ENCODE measurements around the gene NARF. TPM values are rescaled to one million over a fixed set of nuclear protein-coding genes. Genes with fewer than 3 reads are reported as not detected.
A peak's percentile ranks its signal among the peaks of the same experiment; 100 is the strongest.

NARF gene
- total RNA-seq, 2 experiments from 2014 or later: 75.0 to 151 TPM

- H4K20me1 ChIP-seq (ENCODE audit: insufficient read depth, low read length): peaks cover 3% of the 10 kb centered on the region
- no peak for DNase-seq (ENCODE audit: low spot score)
- no peaks in the 10 kb centered on the region for H3K9me2 ChIP-seq (ENCODE audit: insufficient read depth, low read length)
- H3K9me3 ChIP-seq (ENCODE audit: low read length): no peaks in the 10 kb centered on the region
- peaks cover 39% of the 10 kb centered on the region for H3K4me1 ChIP-seq (ENCODE audit: insufficient read depth, low read length, poor library complexity, severe bottlenecking)
- H3K79me2 ChIP-seq (ENCODE audit: insufficient read depth, low read depth, low read length): peaks cover 39% of the 10 kb centered on the region
- H3K4me2 ChIP-seq (ENCODE audit: low read length): no peak overlapping the region
- H3K36me3 ChIP-seq (ENCODE audit: insufficient read depth, low read length): peaks cover 74% of the 10 kb centered on the region
- ChIA-PET POLR2A (interaction anchor here (0.6 kb wide), 1 partner anchor 53 kb away, joined by 3 read pairs; no protein-coding TSS in a partner anchor), CTCF (ENCODE audit: unreplicated experiment) (no interaction called here)
- no peak overlapping the region for H3K4me3 ChIP-seq (ENCODE audit: low read depth, low read length, poor library complexity, severe bottlenecking)
- no TSS peak for BruUV-seq (replicated peaks)
- no peak for TF ChIP-seq EZH2phosphoT487 (IDR thresholded peaks at IDR 0.05; ENCODE audit: borderline replicate concordance, low read depth, low read length)
- no peak for TF ChIP-seq CTCF (conservative IDR thresholded peaks at IDR 0.05; ENCODE audit: low read length)
- no peak overlapping the region for H3K27ac ChIP-seq (ENCODE audit: low read depth, low read length, poor library complexity, severe bottlenecking)
- intact Hi-C loops (cut with micrococcal nuclease; ENCODE audit: unreplicated experiment): no loop called here
- no peak overlapping the region for H2AFZ ChIP-seq (ENCODE audit: low read length)
Measured at GRCh38 chr17:82446649-82447048, 11.9 kb upstream of the NARF start.

- Histone ChIP-seq H3K4me3 (ENCODE audit: low read depth, low read length, poor library complexity, severe bottlenecking) (peak overlapping the region; percentile 53), H3K4me1 (ENCODE audit: insufficient read depth, low read length, poor library complexity, severe bottlenecking) (peaks cover 40% of the 10 kb centered on the region), H3K36me3 (ENCODE audit: insufficient read depth, low read length) (peaks cover 61% of the 10 kb centered on the region), H3K9me2 (ENCODE audit: insufficient read depth, low read length) (no peaks in the 10 kb centered on the region), H3K4me2 (ENCODE audit: low read length) (peak overlapping the region; percentile 59), H3K9me3 (ENCODE audit: low read length) (peaks cover 11% of the 10 kb centered on the region; the same call in 1 of the 2 replicates), H3K79me2 (ENCODE audit: insufficient read depth, low read depth, low read length) (peaks cover 39% of the 10 kb centered on the region), H2AFZ (ENCODE audit: low read length) (no peak overlapping the region), H4K20me1 (ENCODE audit: insufficient read depth, low read length) (peaks cover 3% of the 10 kb centered on the region), H3K27ac (ENCODE audit: low read depth, low read length, poor library complexity, severe bottlenecking) (peak overlapping the region; percentile 84)
- intact Hi-C loops (cut with micrococcal nuclease; ENCODE audit: unreplicated experiment): loop anchor here (2.0 kb wide), 4 partner anchors 77 to 231 kb away; partner anchors contain the start of genes TEX19, UTS2R and WDR45B
- peak; percentile 34 for DNase-seq (ENCODE audit: low spot score)
- no peak for TF ChIP-seq CTCF (conservative IDR thresholded peaks at IDR 0.05; ENCODE audit: low read length)
- TF ChIP-seq EZH2phosphoT487 (IDR thresholded peaks at IDR 0.05; ENCODE audit: borderline replicate concordance, low read depth, low read length): no peak
- POLR2A ChIA-PET: interaction anchor here (0.6 to 1.9 kb wide), 2 partner anchors 10 to 552 kb away, joined by 4 to 5 read pairs; no protein-coding TSS in a partner anchor
- CTCF ChIA-PET (ENCODE audit: unreplicated experiment): no interaction called here
- no TSS peak for BruUV-seq (replicated peaks)
Measured at GRCh38 chr17:82447876-82448275, 10.7 kb upstream of the NARF start.
